HEK293 (cell line): ENCODE data around the gene EMC9.

Experiments
- CTCF ChIA-PET: fragments of 350-600 bp; formaldehyde crosslinking; extraction: SDS; loops from one replicate; lab custom pipeline; 2021; ENCODE audit warnings: antibody characterized with exemption; lab: Yijun Ruan, JAX
- POLR2A ChIA-PET: fragments of 300-600 bp; formaldehyde crosslinking; extraction: SDS; loops from one replicate; lab custom pipeline; 2020; ENCODE audit warnings: antibody characterized with exemption, inconsistent platforms; lab: Yijun Ruan, JAX
- H3K27ac ChIP-seq: fragments of 200-500 bp; sonication (Bioruptor generic); 2 replicates; pipeline ENCODE4 v1.5.1; 2014; ENCODE audit warnings: low read depth, low read length, control low read depth, inconsistent platforms; ENCODE audit errors: extremely low read depth
- H3K36me3 ChIP-seq, 2 experiments: fragments of 200-500 bp in 1 of 2; sonication (Bioruptor generic) in 1 of 2; 1 replicate in 1 of 2; 2 replicates in 1 of 2; pipeline ENCODE4 v1.5.1; 2014 to 2017; ENCODE audit warnings: inconsistent platforms in 2 of 2, low read length in 2 of 2; ENCODE audit not compliant: control insufficient read depth in 2 of 2, insufficient read depth in 1 of 2
- H3K4me1 ChIP-seq: fragments of 200-500 bp; sonication (Bioruptor generic); 2 replicates; pipeline ENCODE4 v1.5.1; 2014; ENCODE audit warnings: mild to moderate bottlenecking, low read length, inconsistent platforms; ENCODE audit not compliant: control insufficient read depth, insufficient read depth
- H3K4me3 ChIP-seq: 2 replicates; pipeline ENCODE4 v1.5.1; 2011; ENCODE audit warnings: low read depth, mild to moderate bottlenecking, control low read depth, low read length, moderate library complexity
- H3K9me3 ChIP-seq: fragments of 200-500 bp; sonication (Bioruptor generic); 2 replicates; pipeline ENCODE4 v1.5.1; 2014; ENCODE audit warnings: low read depth, low read length, inconsistent platforms; ENCODE audit not compliant: control insufficient read depth, insufficient read depth
- FEZF1 ChIP-seq: fragments of 450-650 bp; formaldehyde crosslinking; IDR thresholded peaks from 2 replicates; pipeline ENCODE4 v1.5.1; 2016; ENCODE audit warnings: missing biosample characterization, missing genetic modification characterization
- WT1 ChIP-seq: fragments of 450-650 bp; formaldehyde crosslinking; IDR thresholded peaks from 2 replicates; pipeline ENCODE4 v1.5.1; 2016; ENCODE audit warnings: missing biosample characterization, missing genetic modification characterization
- ZFP41 ChIP-seq: fragments of 450-650 bp; formaldehyde crosslinking; IDR thresholded peaks from 2 replicates; pipeline ENCODE4 v1.5.1; 2016; ENCODE audit warnings: missing biosample characterization, missing genetic modification characterization, borderline replicate concordance
- ZNF157 ChIP-seq: fragments of 450-650 bp; formaldehyde crosslinking; IDR thresholded peaks from 2 replicates; pipeline ENCODE4 v1.5.1; 2016; ENCODE audit warnings: missing biosample characterization, missing genetic modification characterization
- ZNF202 ChIP-seq: fragments of 450-650 bp; formaldehyde crosslinking; IDR thresholded peaks from 2 replicates; pipeline ENCODE4 v1.5.1; 2016; ENCODE audit warnings: missing biosample characterization, missing genetic modification characterization, borderline replicate concordance
- ZNF549 ChIP-seq: fragments of 450-650 bp; IDR thresholded peaks from 2 replicates; pipeline ENCODE4 v1.5.1; 2018; ENCODE audit warnings: missing biosample characterization, missing genetic modification characterization, mild to moderate bottlenecking, inconsistent platforms, moderate library complexity
- ZNF558 ChIP-seq: fragments of 450-650 bp; formaldehyde crosslinking; IDR thresholded peaks from 2 replicates; pipeline ENCODE4 v1.5.1; 2016; ENCODE audit warnings: missing biosample characterization, missing genetic modification characterization
- ZNF571 ChIP-seq: fragments of 450-650 bp; formaldehyde crosslinking; IDR thresholded peaks from 2 replicates; pipeline ENCODE4 v1.5.0; 2017; ENCODE audit warnings: missing biosample characterization, missing genetic modification characterization
- ZNF626 ChIP-seq: fragments of 450-650 bp; sonication (Bioruptor Pico); formaldehyde crosslinking; IDR thresholded peaks from 2 replicates; pipeline ENCODE4 v1.5.1; 2018; ENCODE audit warnings: missing biosample characterization, missing genetic modification characterization, inconsistent platforms
- TF ChIP-seq, protein P1 (sequence below): fragments of 450-650 bp; formaldehyde crosslinking; IDR thresholded peaks from 2 replicates; pipeline ENCODE4 v1.5.1; 2016; ENCODE audit warnings: missing biosample characterization, missing genetic modification characterization
- TF ChIP-seq, protein P2 (sequence below): fragments of 450-650 bp; IDR thresholded peaks from 2 replicates; pipeline ENCODE4 v1.5.1; 2018; ENCODE audit warnings: missing biosample characterization, missing genetic modification characterization

The EMC9 gene

DNA sequence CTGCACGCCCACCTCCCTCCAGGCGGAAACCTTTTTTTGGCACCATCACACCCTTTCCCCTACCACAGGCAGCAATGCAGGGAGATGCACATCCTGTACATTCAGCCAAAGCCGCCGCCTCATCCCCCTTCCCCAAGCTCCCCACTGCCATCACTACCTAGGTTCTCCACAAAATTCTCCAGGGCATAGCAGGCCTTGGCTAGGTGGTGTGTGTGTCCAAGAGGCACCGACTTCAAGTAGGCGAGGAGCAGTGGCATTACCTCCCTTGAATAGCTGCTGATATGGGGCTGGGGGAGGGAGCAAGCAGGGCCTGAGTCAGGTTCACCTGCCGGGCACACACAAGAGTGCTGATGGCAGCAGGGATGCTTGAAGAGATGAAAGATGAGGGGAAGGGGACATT is 43.6 kb upstream of the EMC9 start (continued):
- TF ChIP-seq ZNF558 (tag by site-specific recombination) (no peak), ZNF549 (tag by site-specific recombination) (no peak), ZNF157 (tag by site-specific recombination) (no peak), ZFP41 (tag by site-specific recombination) (no peak), FEZF1 (tag by site-specific recombination) (no peak), ZNF202 (tag by site-specific recombination) (no peak)

DNA sequence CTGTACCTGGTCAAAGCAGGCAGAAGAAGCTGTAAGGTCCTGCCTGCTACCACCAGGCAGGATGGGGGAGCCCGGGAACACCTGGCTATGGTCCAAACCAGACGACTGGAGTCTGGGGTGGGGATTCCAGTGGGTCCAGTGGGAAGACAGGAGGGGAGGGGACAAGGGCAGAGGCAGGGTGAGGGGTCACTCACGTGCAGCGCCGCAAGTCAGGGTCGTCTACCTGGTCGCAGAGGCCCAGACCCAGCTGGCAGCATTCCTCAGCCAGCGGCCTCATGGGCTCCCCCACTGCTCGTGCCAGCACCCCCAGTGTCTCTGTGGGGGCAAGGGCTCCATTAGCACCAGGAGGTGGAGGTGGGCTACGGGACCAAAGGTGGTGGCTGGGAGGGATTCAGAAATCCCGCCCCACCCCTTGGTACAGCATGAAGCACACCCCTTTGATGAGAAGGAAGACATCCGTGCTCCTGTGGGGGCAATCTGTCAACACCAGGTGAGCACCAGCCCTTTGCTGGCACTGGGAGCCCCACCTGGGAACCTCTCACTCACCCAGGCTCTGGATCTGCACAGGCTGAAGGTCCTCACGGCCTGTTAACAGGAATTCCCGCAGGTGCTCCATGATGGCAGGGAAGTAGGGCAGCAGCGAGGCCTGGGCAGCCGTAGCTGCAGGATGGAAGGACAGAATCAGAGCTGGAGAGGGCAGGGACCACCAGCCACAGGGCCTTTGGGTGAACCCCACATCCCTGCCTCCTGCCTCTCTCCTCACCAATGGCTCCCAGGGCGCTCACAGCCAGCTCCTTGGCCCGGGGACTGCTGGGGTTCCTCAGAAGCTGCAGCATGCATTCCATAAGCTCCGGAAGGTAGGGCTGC is 42.9 kb upstream of the EMC9 start:
- Histone ChIP-seq H3K27ac (no peak overlapping the region), H3K4me1 (peaks cover 7% of the 10 kb centered on the region; the same call in 1 of the 2 replicates), H3K36me3 (peaks cover 0 to 85% of the 10 kb centered on the region in 2 experiments; a peak in 2 of 3 replicates), H3K4me3 (no peak overlapping the region), H3K9me3 (no peaks in the 10 kb centered on the region)
- no peak for TF ChIP-seq WT1 (tag by site-specific recombination)
- no peak for TF ChIP-seq ZNF626 (tag by site-specific recombination)
- ChIA-PET POLR2A (no interaction called here), CTCF (interaction anchor here (2.2 kb wide), 1 partner anchor 23 kb away, joined by 8 read pairs; the partner anchor contains the start of gene IRF9)

DNA sequence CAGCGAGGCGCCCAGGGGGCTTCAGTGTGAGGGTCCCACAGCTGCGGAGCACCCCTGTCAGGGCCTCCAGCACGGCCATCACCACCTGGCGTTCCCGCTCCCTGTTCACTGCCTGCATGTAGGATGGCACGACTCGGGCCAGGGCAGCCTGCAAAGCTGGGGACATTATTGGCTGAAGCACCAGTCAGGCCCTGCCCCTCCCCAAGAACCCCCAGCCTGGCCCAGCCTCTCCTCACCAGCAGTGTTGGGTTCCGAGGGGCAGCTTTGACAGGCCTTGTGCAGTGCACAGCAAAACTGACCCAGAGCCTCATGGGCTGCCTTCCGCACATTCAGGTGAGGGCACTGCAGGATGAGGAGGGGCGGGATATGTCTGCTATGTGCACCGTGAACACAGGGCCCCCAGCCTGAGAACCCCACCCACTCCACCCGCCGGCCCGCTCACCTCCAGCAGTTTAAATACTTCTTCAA is 41.7 kb upstream of the EMC9 start:
- TF ChIP-seq, protein P1, sequence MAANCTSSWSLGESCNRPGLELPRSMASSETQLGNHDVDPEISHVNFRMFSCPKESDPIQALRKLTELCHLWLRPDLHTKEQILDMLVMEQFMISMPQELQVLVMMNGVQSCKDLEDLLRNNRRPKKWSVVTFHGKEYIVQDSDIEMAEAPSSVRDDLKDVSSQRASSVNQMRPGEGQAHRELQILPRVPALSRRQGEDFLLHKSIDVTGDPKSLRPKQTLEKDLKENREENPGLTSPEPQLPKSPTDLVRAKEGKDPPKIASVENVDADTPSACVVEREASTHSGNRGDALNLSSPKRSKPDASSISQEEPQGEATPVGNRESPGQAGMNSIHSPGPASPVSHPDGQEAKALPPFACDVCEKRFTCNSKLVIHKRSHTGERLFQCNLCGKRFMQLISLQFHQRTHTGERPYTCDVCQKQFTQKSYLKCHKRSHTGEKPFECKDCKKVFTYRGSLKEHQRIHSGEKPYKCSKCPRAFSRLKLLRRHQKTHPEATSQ (tag by site-specific recombination), result no peak
- ChIA-PET CTCF (no interaction called here), POLR2A (no interaction called here)

DNA sequence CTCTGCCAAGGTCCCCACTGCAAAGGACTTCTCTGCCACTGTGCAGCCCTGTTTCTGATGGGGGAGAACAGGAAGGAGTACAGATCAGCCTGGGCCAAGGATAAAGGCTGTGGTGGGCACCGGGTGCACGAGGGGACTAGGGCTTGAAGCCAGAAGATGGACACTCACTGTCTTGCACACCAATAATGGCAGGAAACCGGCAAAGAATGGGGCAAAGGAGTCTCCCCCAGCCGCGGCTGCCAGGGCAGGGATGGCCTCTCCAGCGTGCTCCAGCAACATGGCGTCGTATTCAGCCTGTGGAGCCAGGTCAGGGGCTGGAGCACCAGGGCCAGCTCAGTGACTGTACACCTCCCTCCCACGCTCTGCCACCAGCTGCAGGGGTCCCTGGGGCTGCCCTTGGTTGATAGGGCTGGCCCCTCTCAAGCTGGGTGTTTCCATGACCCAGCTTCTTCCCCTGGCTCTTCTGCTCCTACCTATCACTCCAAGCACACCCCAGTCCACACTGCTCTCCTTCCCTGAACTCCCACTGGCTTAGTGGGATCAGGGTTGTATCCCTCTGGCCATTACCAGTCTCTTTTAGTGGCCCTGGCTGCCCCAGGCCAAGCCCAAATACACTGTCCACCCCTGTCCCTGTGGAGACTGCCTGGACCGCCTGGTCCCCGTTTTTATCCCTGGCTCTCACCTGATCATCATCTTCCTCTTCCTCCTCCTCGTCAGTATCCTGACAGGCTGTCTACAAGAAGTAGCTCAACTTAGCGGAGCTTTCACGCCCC is 40.9 kb upstream of the EMC9 start:
- CTCF ChIA-PET, result no interaction called here
- Histone ChIP-seq H3K9me3 (no peaks in the 10 kb centered on the region), H3K4me3 (no peak overlapping the region), H3K36me3 (peaks cover 0 to 98% of the 10 kb centered on the region in 2 experiments; a peak in 2 of 3 replicates), H3K27ac (no peak overlapping the region), H3K4me1 (no peaks in the 10 kb centered on the region)
- TF ChIP-seq, protein P2, sequence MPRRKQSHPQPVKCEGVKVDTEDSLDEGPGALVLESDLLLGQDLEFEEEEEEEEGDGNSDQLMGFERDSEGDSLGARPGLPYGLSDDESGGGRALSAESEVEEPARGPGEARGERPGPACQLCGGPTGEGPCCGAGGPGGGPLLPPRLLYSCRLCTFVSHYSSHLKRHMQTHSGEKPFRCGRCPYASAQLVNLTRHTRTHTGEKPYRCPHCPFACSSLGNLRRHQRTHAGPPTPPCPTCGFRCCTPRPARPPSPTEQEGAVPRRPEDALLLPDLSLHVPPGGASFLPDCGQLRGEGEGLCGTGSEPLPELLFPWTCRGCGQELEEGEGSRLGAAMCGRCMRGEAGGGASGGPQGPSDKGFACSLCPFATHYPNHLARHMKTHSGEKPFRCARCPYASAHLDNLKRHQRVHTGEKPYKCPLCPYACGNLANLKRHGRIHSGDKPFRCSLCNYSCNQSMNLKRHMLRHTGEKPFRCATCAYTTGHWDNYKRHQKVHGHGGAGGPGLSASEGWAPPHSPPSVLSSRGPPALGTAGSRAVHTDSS (tag by site-specific recombination), result peak; percentile 62
- no peak for TF ChIP-seq ZNF571 (tag by site-specific recombination)
- POLR2A ChIA-PET, result no interaction called here

More for the DNA sequence above, 41.7 kb upstream of the EMC9 start:
- no peak overlapping the region for H3K4me3 ChIP-seq
- peaks cover 5% of the 10 kb centered on the region; the same call in 1 of the 2 replicates for H3K4me1 ChIP-seq
- no peak overlapping the region for H3K27ac ChIP-seq
- no peaks in the 10 kb centered on the region for H3K9me3 ChIP-seq
- H3K36me3 ChIP-seq, result peaks cover 0 to 97% of the 10 kb centered on the region in 2 experiments; a peak in 2 of 3 replicates
